Stimulated activated CD8-positive, alpha-beta memory T cell treated with anti-CD3 and anti-CD28 coated beads, Interleukin-15, amount 100 ng/mL, for 4 hours (primary cell): ENCODE measurements around the gene NEK6.

Source experiments
- DNase-seq, 2 donors: peaks; one replicate each; pipeline ENCODE4 v3.0.0-alpha.2; 2020; ENCODE audit warnings: low read depth in 2 of 2

The NEK6 gene

DNA sequence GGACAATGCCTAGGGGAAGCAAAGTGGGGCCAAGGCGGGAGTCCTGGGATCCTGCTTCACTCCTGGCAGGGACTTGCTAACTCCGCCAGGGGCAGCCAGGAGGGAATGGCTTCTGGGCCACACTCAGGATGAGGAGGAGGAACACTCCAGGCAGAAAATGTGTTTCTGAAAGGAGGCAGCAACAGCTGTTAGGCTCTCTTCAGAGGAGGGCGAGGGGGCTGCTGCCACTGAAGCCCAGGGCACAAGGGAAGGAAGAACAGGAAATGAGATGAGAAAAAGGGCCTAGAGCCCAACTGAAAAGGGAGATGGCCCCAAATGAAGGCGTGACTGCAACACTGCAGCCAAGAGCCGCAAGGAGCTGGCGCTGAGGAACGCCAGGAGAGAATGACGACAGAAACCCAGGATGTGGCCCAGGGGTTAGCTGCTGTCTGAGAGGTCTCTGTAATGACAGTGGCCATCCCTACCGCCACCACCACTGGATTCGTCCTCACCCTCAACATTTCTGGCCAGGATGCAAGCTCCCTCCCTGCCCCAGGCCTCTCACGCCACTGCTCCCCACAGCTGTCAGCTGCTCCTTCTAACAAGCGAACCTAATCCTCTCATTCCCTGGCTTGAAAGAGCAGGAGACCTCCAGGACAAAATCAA lies 141.7 kb downstream of the NEK6 start:
- no peak for DNase-seq

DNA sequence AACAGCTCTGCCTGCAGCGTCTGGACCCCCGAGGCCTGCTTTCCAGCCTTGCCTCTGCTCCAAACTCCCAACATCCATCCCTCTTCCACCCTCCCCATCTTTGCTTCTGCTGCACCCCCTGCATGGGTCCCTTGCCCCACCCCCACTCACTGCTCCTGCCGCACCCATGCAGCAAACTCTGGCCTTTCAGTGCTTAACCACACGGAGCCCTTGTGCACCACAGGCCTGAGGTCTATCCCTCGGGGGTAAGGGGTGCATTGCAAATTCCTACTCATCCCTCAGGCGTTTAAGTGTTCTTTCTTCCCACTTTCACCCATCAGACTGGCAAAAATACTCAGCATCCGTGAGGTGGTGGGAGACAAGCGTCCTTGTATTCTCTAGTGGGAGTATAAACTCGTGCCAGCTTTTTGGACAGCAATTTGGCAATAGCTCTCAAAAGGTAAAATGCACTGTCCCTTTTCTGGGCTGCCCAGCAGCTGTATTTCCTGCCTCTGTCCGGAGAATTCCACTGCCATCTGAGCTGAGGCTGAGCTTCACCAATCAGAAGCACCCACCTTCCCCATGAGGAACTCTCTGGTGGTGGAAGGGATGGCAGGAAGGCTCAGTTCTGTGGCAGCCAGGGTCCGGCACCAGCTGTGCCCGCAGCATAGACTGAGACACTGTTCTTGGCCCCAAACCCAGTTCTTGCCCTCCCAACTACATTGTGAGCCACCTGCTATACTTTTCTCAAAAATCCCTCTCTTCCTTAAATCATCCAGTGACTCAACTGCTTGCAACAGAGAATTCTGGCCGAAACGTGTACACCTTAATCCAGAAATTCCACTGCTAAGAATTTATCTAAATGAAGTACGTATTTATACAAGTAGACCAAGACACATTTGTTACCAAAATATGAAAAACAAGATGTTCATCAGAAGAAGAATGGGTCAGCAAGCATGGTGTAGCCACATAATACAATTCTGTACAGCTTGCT lies 142.5 kb downstream of the NEK6 start:
- no peak for DNase-seq
